Fibroblast of skin of back (primary cell): ENCODE data around the gene FAM89A.
"Not testable (repeated sequence)": the region's sequence is repeated elsewhere in the genome, so short reads cannot be mapped to it uniquely, and the experiment has no call there.

ENCODE experiments used
- DNase-seq: peaks from one replicate; pipeline ENCODE4 v3.0.0-alpha.2; 2013

FAM89A gene

GRCh38 chr1:230986976-230987375 is 53.1 kb downstream of the FAM89A start:
- DNase-seq = peak; percentile 36

- no peak for DNase-seq
Measured at GRCh38 chr1:230985711-230986110, 54.3 kb downstream of the FAM89A start.

GRCh38 chr1:230984622-230985515 is 55.2 kb downstream of the FAM89A start:
- DNase-seq = not testable (repeated sequence)

- DNase-seq = no peak
Measured at GRCh38 chr1:230983811-230984210, 56.2 kb downstream of the FAM89A start.

- peak; percentile 8 for DNase-seq
Measured at GRCh38 chr1:230982696-230983095, 57.4 kb downstream of the FAM89A start.

- DNase-seq = no peak
Measured at GRCh38 chr1:230979952-230980351, 60.1 kb downstream of the FAM89A start.

- DNase-seq = no peak
Measured at GRCh38 chr1:230979389-230979716, 60.7 kb downstream of the FAM89A start.

GRCh38 chr1:230978491-230979388 is 61.3 kb downstream of the FAM89A start, which contains the start of the genes ARV1 and TTC13:
Gene ARV1 (plus strand): TSS chr1:230979094. CDS start chr1:230979106, 12 bp downstream.
Gene TTC13 (minus strand): TSS chr1:230978861. CDS start chr1:230978830, 31 bp downstream.
- DNase-seq = peak; percentile 98

- peak; percentile 23 for DNase-seq
Measured at GRCh38 chr1:230977761-230978490, 62.1 kb downstream of the FAM89A start.

GRCh38 chr1:230976825-230977747 is 63.0 kb downstream of the FAM89A start:
- no peak for DNase-seq

- DNase-seq = no peak
Measured at GRCh38 chr1:230976360-230976759, 63.7 kb downstream of the FAM89A start.

- no peak for DNase-seq
Measured at GRCh38 chr1:230975636-230976035, 64.4 kb downstream of the FAM89A start.

GRCh38 chr1:230972855-230973271 is 67.2 kb downstream of the FAM89A start:
- peak; percentile 48 for DNase-seq

GRCh38 chr1:230971771-230972170 is 68.3 kb downstream of the FAM89A start:
- no peak for DNase-seq

- no peak for DNase-seq
Measured at GRCh38 chr1:230970432-230970831, 69.6 kb downstream of the FAM89A start.
